Measurements from ENCODE around the gene ARHGEF25. TPM values are rescaled to one million over a fixed set of nuclear protein-coding genes. Genes with fewer than 3 reads are reported as not detected.

Gene ARHGEF25
- total RNA-seq, 3 donors from 2014 or later (not counting 1 experiment from before 2014, with no cell fraction given): 3.1 to 6.5 (median 5.1) TPM

GRCh38 chr12:57580466-57580795, 30.8 kb upstream of the ARHGEF25 start:
- intact Hi-C loops (cut with micrococcal nuclease): no loop called here
- Mint-ChIP-seq H3K4me1 (peaks cover 8 to 9% of the 10 kb centered on the region in 2 donors), H3K27ac (no peak overlapping the region)

GRCh38 chr12:57581802-57582201, 29.4 kb upstream of the ARHGEF25 start:
- H3K4me3 Mint-ChIP-seq: no peak overlapping the region
- DNase-seq: no peak
- H3K4me1 Mint-ChIP-seq: peaks cover 8 to 9% of the 10 kb centered on the region in 2 donors
- H3K36me3 Mint-ChIP-seq: peaks cover 6% of the 10 kb centered on the region
- ATAC-seq: no peak
- TF ChIP-seq CTCF (IDR thresholded peaks at IDR 0.05): no peak
- Histone ChIP-seq H3K27ac (ENCODE audit: low read length) (no peak overlapping the region), H3K4me3 (ENCODE audit: low read length) (no peak overlapping the region), H3K4me1 (ENCODE audit: control insufficient read depth, insufficient read depth, low read length) (no peaks in the 10 kb centered on the region), H3K27me3 (ENCODE audit: control insufficient read depth, insufficient read depth, low read length) (no peaks in the 10 kb centered on the region), H3K36me3 (ENCODE audit: control insufficient read depth, insufficient read depth, low read length) (no peaks in the 10 kb centered on the region), H3K9me3 (ENCODE audit: control insufficient read depth, insufficient read depth, low read length) (no peaks in the 10 kb centered on the region)
- intact Hi-C loops (cut with micrococcal nuclease): loop anchor here (2.0 kb wide), 2 partner anchors 51 to 111 kb away; partner anchors contain the start of gene B4GALNT1
- H3K27me3 Mint-ChIP-seq (ENCODE audit: low read depth in 2 of 2): peaks cover 13 to 20% of the 10 kb centered on the region in 2 donors
- 88% methylated on average over 1 of the region's 1 CpG for WGBS (ENCODE audit: insufficient coverage)
- H3K27ac Mint-ChIP-seq: no peak overlapping the region
- no peaks in the 10 kb centered on the region for H3K9me3 Mint-ChIP-seq

More at GRCh38 chr12:57580466-57580795, 30.8 kb upstream of the ARHGEF25 start:
- H3K9me3 ChIP-seq (ENCODE audit: control insufficient read depth, insufficient read depth, low read length): no peaks in the 10 kb centered on the region
- H3K27me3 Mint-ChIP-seq (ENCODE audit: low read depth in 2 of 2): peaks cover 13 to 22% of the 10 kb centered on the region in 2 donors
- no peak overlapping the region for H3K27ac ChIP-seq (ENCODE audit: low read length)
- DNase-seq (no peak), ATAC-seq (no peak)
- no peaks in the 10 kb centered on the region for H3K9me3 Mint-ChIP-seq
- WGBS (ENCODE audit: insufficient coverage): 94% methylated on average over 4 of the region's 4 CpGs
- H3K36me3 ChIP-seq (ENCODE audit: control insufficient read depth, insufficient read depth, low read length): no peaks in the 10 kb centered on the region
- no peak overlapping the region for H3K4me3 ChIP-seq (ENCODE audit: low read length)
- TF ChIP-seq CTCF (IDR thresholded peaks at IDR 0.05): no peak
- no peak overlapping the region for H3K4me3 Mint-ChIP-seq
- H3K27me3 ChIP-seq (ENCODE audit: control insufficient read depth, insufficient read depth, low read length): no peaks in the 10 kb centered on the region
- peaks cover 6% of the 10 kb centered on the region for H3K36me3 Mint-ChIP-seq
- no peaks in the 10 kb centered on the region for H3K4me1 ChIP-seq (ENCODE audit: control insufficient read depth, insufficient read depth, low read length)

DNA sequence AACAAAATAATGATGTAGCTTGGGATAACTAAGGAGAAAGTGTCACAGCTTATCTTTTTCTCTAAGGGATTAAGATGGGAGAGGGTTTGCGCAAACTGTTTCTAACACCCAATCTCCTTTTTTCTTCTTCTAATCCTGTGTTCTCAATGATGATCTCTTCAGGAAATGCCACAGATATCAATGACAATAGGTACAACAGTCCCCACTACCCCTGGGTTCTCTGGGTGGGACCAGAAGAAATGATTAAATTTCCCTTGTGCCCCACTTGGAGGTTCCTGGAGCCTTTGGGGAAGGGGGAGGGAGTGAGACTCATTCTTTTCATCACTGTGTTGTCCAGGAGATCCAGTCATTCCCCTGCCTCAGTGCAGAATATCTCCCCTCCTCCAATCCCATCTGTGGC, 28.8 kb upstream of the ARHGEF25 start:
- Histone ChIP-seq H3K27ac (ENCODE audit: low read length) (no peak overlapping the region), H3K36me3 (ENCODE audit: control insufficient read depth, insufficient read depth, low read length) (no peaks in the 10 kb centered on the region), H3K4me1 (ENCODE audit: control insufficient read depth, insufficient read depth, low read length) (no peaks in the 10 kb centered on the region), H3K27me3 (ENCODE audit: control insufficient read depth, insufficient read depth, low read length) (no peaks in the 10 kb centered on the region), H3K4me3 (ENCODE audit: low read length) (no peak overlapping the region), H3K9me3 (ENCODE audit: control insufficient read depth, insufficient read depth, low read length) (no peaks in the 10 kb centered on the region)
- intact Hi-C loops (cut with micrococcal nuclease): loop anchor here (2.0 kb wide), 2 partner anchors 50 to 110 kb away; partner anchors contain the start of gene B4GALNT1
- no peaks in the 10 kb centered on the region for H3K9me3 Mint-ChIP-seq
- TF ChIP-seq CTCF (IDR thresholded peaks at IDR 0.05): no peak
- DNase-seq (no peak), ATAC-seq (no peak)
- H3K27ac Mint-ChIP-seq: no peak overlapping the region
- H3K4me1 Mint-ChIP-seq: peaks cover 8 to 9% of the 10 kb centered on the region in 2 donors
- no peak overlapping the region for H3K4me3 Mint-ChIP-seq
- H3K27me3 Mint-ChIP-seq (ENCODE audit: low read depth in 2 of 2): peaks cover 13 to 20% of the 10 kb centered on the region in 2 donors
- H3K36me3 Mint-ChIP-seq: peaks cover 6% of the 10 kb centered on the region
- no CpG with 5 or more reads among the region's 1 CpG for WGBS (ENCODE audit: insufficient coverage)

Data from natural killer cell (primary cell).